ENCODE data around the gene TNFRSF4.

DNA sequence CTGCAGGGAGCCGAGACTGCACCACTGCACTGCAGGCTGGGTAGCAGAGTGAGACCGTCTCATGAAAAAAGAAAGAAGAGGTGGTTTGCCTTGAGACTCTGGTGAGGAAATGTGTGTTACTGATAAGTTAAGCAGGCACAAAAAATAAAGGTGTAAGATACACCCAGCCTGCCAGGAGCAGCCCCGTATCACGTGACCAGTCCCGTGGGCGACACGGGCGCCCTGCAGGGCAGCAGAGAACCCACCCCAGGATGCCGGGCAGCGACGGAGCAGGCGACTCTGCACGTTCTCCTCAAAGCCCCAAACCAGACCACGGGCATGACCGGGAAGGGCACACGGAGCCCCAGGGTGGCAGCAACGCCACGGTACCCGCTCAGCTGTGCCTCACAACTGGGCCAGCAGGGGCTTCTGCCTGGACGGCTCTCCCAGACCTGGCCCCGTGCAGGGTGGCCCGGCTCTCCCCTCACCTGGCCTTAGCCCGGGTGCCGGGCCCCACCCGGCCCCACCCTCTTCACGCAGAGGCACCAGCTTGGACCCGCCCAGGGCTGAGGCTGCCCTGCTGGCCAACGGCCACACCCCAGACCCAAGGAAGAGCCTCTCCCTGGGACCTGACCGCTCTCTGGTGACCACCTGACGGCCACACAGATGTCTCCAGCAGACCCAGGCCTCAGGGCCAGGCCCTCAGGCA lies 8.1 kb upstream of the TNFRSF4 start:
- TF ChIP-seq, protein P1, sequence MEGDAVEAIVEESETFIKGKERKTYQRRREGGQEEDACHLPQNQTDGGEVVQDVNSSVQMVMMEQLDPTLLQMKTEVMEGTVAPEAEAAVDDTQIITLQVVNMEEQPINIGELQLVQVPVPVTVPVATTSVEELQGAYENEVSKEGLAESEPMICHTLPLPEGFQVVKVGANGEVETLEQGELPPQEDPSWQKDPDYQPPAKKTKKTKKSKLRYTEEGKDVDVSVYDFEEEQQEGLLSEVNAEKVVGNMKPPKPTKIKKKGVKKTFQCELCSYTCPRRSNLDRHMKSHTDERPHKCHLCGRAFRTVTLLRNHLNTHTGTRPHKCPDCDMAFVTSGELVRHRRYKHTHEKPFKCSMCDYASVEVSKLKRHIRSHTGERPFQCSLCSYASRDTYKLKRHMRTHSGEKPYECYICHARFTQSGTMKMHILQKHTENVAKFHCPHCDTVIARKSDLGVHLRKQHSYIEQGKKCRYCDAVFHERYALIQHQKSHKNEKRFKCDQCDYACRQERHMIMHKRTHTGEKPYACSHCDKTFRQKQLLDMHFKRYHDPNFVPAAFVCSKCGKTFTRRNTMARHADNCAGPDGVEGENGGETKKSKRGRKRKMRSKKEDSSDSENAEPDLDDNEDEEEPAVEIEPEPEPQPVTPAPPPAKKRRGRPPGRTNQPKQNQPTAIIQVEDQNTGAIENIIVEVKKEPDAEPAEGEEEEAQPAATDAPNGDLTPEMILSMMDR (IDR thresholded peaks at IDR 0.05; ENCODE audit: low read depth, low read length, missing input control), result no peak
- no peak for TF ChIP-seq TAF1 (conservative IDR thresholded peaks at IDR 0.05)
- no peak for TF ChIP-seq GABPA (IDR thresholded peaks at IDR 0.05 in 1 of 2, conservative IDR thresholded peaks at IDR 0.05 in 1 of 2)
- no peak for TF ChIP-seq EGR1 (IDR thresholded peaks at IDR 0.05; ENCODE audit: low read depth in 2 of 2)
- TF ChIP-seq, protein P2, sequence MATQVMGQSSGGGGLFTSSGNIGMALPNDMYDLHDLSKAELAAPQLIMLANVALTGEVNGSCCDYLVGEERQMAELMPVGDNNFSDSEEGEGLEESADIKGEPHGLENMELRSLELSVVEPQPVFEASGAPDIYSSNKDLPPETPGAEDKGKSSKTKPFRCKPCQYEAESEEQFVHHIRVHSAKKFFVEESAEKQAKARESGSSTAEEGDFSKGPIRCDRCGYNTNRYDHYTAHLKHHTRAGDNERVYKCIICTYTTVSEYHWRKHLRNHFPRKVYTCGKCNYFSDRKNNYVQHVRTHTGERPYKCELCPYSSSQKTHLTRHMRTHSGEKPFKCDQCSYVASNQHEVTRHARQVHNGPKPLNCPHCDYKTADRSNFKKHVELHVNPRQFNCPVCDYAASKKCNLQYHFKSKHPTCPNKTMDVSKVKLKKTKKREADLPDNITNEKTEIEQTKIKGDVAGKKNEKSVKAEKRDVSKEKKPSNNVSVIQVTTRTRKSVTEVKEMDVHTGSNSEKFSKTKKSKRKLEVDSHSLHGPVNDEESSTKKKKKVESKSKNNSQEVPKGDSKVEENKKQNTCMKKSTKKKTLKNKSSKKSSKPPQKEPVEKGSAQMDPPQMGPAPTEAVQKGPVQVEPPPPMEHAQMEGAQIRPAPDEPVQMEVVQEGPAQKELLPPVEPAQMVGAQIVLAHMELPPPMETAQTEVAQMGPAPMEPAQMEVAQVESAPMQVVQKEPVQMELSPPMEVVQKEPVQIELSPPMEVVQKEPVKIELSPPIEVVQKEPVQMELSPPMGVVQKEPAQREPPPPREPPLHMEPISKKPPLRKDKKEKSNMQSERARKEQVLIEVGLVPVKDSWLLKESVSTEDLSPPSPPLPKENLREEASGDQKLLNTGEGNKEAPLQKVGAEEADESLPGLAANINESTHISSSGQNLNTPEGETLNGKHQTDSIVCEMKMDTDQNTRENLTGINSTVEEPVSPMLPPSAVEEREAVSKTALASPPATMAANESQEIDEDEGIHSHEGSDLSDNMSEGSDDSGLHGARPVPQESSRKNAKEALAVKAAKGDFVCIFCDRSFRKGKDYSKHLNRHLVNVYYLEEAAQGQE (IDR thresholded peaks at IDR 0.05), result no peak
- TF ChIP-seq RAD21 (IDR thresholded peaks at IDR 0.05), result no peak
- TF ChIP-seq HNF4G (IDR thresholded peaks at IDR 0.05), result no peak
- TF ChIP-seq, protein P3, sequence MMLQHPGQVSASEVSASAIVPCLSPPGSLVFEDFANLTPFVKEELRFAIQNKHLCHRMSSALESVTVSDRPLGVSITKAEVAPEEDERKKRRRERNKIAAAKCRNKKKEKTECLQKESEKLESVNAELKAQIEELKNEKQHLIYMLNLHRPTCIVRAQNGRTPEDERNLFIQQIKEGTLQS (IDR thresholded peaks at IDR 0.05), result no peak
- TF ChIP-seq, protein P4, sequence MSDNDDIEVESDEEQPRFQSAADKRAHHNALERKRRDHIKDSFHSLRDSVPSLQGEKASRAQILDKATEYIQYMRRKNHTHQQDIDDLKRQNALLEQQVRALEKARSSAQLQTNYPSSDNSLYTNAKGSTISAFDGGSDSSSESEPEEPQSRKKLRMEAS (IDR thresholded peaks at IDR 0.05), result no peak
- TF ChIP-seq JUND (IDR thresholded peaks at IDR 0.05), result no peak
- no peak for TF ChIP-seq FOXA1 (IDR thresholded peaks at IDR 0.05)
